ENCODE measurements around the gene SNTA1. TPM values are rescaled to one million over a fixed set of nuclear protein-coding genes. Genes with fewer than 3 reads are reported as not detected.
"Not testable (repeated sequence)": the region's sequence is repeated elsewhere in the genome, so short reads cannot be mapped to it uniquely, and the experiment has no call there.

SNTA1 gene
- total RNA-seq, 2 donors from 2014 or later = 3.1 TPM

DNA sequence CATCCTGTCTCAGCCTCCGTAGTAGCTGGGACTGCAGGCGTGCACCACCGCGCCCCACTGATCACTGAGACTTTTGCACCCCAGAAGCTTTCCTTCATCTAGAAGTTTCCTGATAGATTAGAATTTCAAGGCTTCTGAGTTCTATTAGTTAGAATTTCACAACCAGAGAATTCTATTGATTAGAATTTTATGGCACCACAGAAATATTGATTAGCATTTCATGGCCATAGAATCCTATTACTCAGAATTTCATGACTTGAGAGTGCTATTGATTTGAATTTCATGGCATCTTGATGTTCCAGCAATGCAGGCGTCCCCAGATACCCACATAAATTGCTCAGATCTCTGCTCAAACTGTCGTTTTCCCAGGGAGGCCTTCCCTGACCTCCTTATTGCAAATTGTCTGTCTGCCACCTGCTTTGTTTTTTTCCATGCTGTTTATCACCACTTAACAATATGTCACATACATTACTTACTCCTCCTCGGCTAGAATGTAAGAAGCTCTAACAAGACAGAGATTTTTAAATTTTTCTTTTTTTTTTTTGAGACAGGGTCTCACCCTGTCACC is 29.4 kb upstream of the SNTA1 start:
- Mint-ChIP-seq H3K36me3 (no peaks in the 10 kb centered on the region), H3K27ac (no peak overlapping the region), H3K9me3 (no peaks in the 10 kb centered on the region)
- ATAC-seq = no peak
- no peak for DNase-seq (ENCODE audit: low spot score in 2 of 2)

GRCh38 chr20:33470866-33471265 is 27.3 kb upstream of the SNTA1 start:
- no peak overlapping the region for H3K27ac Mint-ChIP-seq
- H3K9me3 Mint-ChIP-seq = no peaks in the 10 kb centered on the region
- H3K36me3 Mint-ChIP-seq = no peaks in the 10 kb centered on the region
- ATAC-seq = no peak
- DNase-seq (ENCODE audit: low spot score in 2 of 2) = no peak

GRCh38 chr20:33470457-33470856 is 26.9 kb upstream of the SNTA1 start:
- H3K9me3 Mint-ChIP-seq = no peaks in the 10 kb centered on the region
- ATAC-seq = no peak
- no peaks in the 10 kb centered on the region for H3K36me3 Mint-ChIP-seq
- no peak for DNase-seq (ENCODE audit: low spot score in 2 of 2)
- no peak overlapping the region for H3K27ac Mint-ChIP-seq

- DNase-seq (ENCODE audit: low spot score in 2 of 2) (no peak), ATAC-seq (no peak)
- Mint-ChIP-seq H3K36me3 (no peaks in the 10 kb centered on the region), H3K27ac (no peak overlapping the region), H3K9me3 (no peaks in the 10 kb centered on the region)
These were observed 22.7 kb upstream of the SNTA1 start for GRCh38 chr20:33466303-33466646.

GRCh38 chr20:33465481-33466302 is 22.1 kb upstream of the SNTA1 start:
- Mint-ChIP-seq H3K9me3 (no peaks in the 10 kb centered on the region), H3K36me3 (no peaks in the 10 kb centered on the region), H3K27ac (no peak overlapping the region)
- ATAC-seq (no peak), DNase-seq (ENCODE audit: low spot score in 2 of 2) (no peak)

DNA sequence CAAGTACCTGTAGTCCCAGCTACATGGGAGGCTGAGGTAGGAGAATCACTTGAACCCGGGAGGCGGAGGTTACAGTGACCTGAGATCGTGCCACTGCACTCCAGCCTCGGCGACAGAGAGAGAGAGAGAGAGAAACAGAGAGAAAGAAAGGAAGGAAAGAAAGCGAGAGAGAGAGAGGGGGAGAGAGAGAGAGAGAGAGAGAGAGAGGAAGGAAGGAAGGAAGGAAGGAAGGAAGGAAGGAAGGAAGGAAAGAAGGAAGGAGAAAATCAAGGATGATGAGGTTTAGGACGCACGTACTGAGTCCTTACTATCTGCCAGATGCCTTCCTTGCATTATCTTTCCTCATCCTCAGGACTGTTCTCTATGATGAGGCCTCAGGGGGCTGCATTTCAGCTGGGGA is 21.2 kb upstream of the SNTA1 start:
- not testable (repeated sequence) for DNase-seq (ENCODE audit: low spot score in 2 of 2); ATAC-seq; H3K9me3 Mint-ChIP-seq; H3K27ac Mint-ChIP-seq; H3K36me3 Mint-ChIP-seq

DNA sequence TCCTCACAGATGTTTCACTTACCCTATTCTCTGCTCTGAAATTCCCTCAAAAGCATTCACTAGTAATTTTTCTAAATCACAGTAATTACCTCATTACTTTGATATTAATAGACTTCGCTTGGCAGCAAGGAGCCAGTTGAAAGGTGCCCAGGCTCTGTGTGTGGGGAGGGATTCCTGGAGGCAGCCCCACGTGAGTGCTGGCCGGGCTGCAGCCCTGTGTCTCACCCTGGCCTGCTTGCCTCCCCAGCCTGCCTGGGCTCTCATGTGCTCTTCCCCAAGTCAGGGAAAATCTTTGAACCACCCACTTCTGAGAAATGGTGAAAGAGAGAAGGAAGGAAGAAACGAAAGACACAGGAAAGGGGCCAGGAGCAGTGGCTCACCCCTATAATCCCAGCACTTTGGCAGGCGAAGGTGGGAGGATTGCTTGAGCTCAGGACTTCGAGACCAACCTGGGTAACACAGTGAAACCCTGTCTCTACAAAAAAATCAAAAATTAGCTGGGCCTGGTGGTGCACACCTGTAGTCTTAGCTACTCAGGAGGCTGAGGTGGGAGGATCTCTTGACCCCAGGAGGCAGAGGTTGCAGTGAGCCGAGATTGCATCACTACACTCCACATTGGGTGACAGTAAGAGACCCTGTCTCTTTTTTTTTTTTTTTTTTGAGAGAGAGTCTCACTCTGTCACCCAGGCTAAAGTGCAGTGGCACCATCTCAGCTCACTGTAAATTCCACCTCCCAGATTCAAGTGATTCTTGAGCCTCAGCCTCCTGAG is 20.0 kb upstream of the SNTA1 start:
- no peaks in the 10 kb centered on the region for H3K36me3 Mint-ChIP-seq
- DNase-seq (ENCODE audit: low spot score in 2 of 2) (no peak), ATAC-seq (no peak)
- H3K27ac Mint-ChIP-seq = peak overlapping the region in 1 of 2 donors; percentile 36
- no peaks in the 10 kb centered on the region for H3K9me3 Mint-ChIP-seq

DNA sequence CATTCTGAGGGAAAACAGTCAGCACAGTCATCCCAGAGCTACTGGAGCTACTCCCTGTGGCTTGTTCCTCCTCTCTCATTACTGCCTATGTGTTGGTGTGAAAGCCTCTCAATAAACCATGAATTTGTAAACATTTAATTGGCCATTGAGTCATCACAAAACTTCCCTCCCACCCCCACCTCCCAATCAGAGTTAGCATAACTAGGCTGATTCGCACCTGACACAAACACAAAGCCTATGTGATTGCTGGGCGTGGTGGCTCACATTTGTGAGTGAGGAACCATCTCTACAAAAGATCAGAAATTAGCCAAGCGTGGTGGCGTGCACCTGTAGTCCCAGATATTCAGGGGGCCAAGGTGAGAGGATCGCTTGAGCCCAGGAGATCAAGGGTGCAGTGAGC is 17.1 kb upstream of the SNTA1 start:
- ATAC-seq = peak in 1 of 2 donors; percentile 45
- H3K9me3 Mint-ChIP-seq = no peaks in the 10 kb centered on the region
- H3K36me3 Mint-ChIP-seq = no peaks in the 10 kb centered on the region
- no peak overlapping the region for H3K27ac Mint-ChIP-seq
- DNase-seq (ENCODE audit: low spot score in 2 of 2) = no peak

GRCh38 chr20:33459599-33459998 is 16.0 kb upstream of the SNTA1 start:
- Mint-ChIP-seq H3K9me3 (no peaks in the 10 kb centered on the region), H3K36me3 (no peaks in the 10 kb centered on the region), H3K27ac (peak overlapping the region; percentile 44 to 50)
- no peak for ATAC-seq
- no peak for DNase-seq (ENCODE audit: low spot score in 2 of 2)

DNA sequence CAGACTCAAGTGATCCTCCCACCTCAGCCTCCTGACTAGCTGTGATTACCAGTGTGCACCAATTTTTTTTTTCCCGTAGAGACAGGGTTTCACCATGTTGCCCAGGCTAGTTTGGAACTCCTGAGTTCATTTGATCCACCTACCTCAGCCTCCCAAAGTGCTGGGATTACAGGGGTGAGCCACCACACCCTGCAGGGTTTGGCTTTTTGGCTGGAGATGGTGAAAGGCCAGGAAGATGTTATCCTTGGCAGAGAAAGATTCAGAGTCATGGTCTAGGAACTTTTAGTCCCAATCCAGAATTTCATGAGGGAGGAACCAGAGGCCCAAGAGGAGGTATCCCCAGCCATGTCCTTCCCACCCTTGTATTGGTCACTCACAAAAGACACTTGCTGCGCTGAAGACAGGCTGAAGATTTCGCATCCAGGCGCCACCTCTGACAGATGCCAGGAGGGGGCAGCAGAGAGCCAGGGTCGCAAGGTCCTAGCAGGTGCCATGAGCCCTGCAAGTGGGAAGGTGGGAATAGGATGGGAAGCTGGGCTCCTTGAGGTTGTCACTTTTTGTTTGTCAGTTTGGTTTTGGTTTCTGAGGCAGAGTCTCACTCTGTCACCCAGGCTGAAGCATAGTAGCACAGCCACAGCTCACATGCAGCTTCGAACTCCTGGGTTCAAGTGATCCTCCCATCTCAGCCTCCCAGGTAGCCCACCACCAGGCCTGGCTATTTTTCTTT is 13.5 kb upstream of the SNTA1 start:
- ATAC-seq = peak; percentile 90 to 98
- not testable (repeated sequence) for H3K27ac Mint-ChIP-seq, H3K36me3 Mint-ChIP-seq, H3K9me3 Mint-ChIP-seq
- DNase-seq (ENCODE audit: low spot score in 2 of 2) = peak; percentile 78 to 88

- no peak for DNase-seq (ENCODE audit: low spot score in 2 of 2)
- no peaks in the 10 kb centered on the region for H3K36me3 Mint-ChIP-seq
- H3K27ac Mint-ChIP-seq = no peak overlapping the region
- no peaks in the 10 kb centered on the region for H3K9me3 Mint-ChIP-seq
- ATAC-seq = no peak
These were observed 7.3 kb upstream of the SNTA1 start for GRCh38 chr20:33450867-33451266.

GRCh38 chr20:33445881-33446625 is 2.5 kb upstream of the SNTA1 start:
- ATAC-seq (no peak), DNase-seq (ENCODE audit: low spot score in 2 of 2) (no peak)
- no peaks in the 10 kb centered on the region for H3K36me3 Mint-ChIP-seq
- no peak overlapping the region for H3K27ac Mint-ChIP-seq
- no peaks in the 10 kb centered on the region for H3K9me3 Mint-ChIP-seq

DNA sequence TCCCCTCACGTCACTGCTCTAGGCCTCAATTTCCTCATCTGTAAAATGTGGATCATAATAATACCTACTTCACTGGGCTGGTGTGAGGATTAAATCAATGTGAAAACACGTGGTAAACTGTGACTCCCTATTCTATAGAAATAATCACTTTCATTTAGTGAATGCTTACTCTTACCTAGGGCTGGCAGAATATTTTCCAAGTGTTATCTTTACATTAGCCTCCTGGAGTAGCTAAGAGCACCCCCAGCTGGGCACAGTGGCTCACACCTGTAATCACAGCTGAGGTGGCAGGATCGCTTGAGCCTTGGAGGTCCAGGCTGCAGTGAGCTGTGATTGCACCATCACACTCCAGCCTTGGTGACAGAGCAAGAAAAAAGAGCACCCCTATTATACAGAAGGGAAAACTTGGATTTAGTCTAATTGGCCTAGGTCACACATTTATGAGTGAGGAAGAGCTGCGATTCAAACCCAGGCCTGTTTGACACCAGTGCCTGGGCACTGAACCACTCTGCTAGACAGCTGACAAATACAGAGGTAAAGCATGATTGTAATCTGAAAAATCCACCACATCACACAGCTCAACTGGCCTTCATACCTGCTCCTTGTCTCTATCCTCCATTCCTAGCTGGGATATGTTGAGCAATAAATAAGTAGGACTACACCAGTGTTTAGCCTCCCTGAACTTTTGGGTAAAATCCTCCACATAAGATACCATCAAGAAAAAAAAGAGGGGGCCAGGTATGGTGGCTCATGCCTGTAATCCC is 1.4 kb upstream of the SNTA1 start:
- ATAC-seq (peak in 1 of 2 donors; percentile 21), DNase-seq (ENCODE audit: low spot score in 2 of 2) (no peak)
- Mint-ChIP-seq H3K9me3 (no peaks in the 10 kb centered on the region), H3K36me3 (no peaks in the 10 kb centered on the region), H3K27ac (peak overlapping the region; percentile 72 to 79)

DNA sequence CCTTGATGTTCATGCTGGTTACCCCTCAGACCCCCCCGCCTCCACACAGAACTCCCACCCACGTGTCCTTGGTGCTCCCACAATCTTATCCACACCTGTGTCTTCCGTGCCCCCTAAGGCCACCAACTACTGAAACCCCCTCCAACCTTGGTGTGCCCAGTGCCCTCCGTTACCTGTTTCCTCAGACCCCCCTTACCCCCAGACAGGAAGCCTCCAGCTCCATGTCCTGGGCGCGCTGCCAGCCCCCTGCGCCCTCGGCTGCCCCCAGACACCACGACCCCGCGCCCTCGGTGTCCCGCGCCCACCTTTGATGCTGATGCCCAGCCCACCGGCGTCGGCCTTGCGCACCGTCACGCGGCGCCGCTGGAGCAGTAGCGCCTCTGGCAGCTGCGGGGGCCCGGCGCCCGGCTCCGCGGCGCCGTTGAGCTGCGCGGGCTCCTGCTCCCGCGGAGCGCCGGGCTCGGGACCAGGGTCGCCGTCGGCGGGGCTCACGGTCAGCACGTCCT is 504 bp downstream of the SNTA1 start:
- no peak overlapping the region for H3K27ac Mint-ChIP-seq
- ATAC-seq (peak; percentile 13 to 16), DNase-seq (ENCODE audit: low spot score in 2 of 2) (peak in 1 of 2 donors; percentile 7)
- no peaks in the 10 kb centered on the region for H3K36me3 Mint-ChIP-seq
- no peaks in the 10 kb centered on the region for H3K9me3 Mint-ChIP-seq

DNA sequence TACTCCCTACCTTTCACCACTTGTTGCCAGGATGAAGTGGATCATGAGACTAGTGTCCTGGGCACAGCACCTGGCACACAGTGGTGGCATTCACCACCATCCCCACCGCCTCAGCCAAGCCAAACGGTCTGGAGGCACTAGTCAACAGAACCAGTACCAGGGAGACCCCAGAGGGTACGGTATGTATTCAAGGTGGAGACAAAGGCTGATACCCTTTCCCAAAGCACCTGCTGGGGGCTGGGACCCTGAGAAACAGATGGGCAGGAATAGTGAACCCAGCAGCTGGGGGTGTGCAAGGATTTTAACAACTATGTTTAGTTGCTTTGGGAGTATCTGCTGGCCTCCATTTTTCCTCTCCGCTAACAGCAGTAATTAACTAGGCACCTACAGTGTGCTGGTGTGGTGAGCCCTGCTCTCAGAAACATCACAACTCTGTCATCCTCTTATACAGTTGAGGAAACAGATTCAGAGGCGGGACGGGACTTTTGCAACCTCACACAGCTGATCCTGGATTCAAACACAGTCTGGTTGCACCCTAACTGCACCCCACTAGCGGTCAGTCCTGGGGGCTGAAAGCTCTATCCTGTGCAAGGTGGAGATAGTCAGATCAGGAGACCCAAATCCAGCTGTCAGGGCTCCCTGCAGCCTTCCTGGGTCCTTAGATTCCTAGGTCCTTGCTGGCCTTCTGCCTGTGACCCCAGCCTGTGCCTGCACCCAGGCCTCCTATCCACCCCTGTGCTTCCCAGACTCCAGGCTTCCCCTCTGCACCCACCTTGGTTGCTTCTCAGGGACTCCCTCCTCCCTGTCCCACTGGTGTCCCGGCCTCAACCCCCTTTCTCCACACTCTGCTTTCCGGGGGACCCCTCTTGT is 1.2 kb downstream of the SNTA1 start:
- H3K36me3 Mint-ChIP-seq = no peaks in the 10 kb centered on the region
- H3K27ac Mint-ChIP-seq = no peak overlapping the region
- ATAC-seq = no peak
- no peak for DNase-seq (ENCODE audit: low spot score in 2 of 2)
- no peaks in the 10 kb centered on the region for H3K9me3 Mint-ChIP-seq

Measured in activated naive CD4-positive, alpha-beta T cell treated with anti-CD3 and anti-CD28 coated beads, Interleukin-2, amount 50 U/mL, for 72 hours (primary cell).